GM23338 (cell line): ENCODE measurements around the gene MYLK4. TPM values are rescaled to one million over a fixed set of nuclear protein-coding genes. Genes with fewer than 3 reads are reported as not detected.

Source experiments
- ATAC-seq: fragments of 200-7000 bp; cut with Tn5 transposase; 3 replicates; pipeline ENCODE4 v1.9.1; 2020
- DNase-seq: peaks from one replicate; pipeline ENCODE4 v3.0.0-alpha.2; 2015; ENCODE audit warnings: low spot score
- H2AFZ ChIP-seq: fragments of 200-600 bp; sonication (generic); 2 replicates; pipeline ENCODE4 v1.8.0; 2016; ENCODE audit warnings: antibody characterized with exemption, mild to moderate bottlenecking, moderate library complexity
- H3F3A ChIP-seq: fragments of 200-600 bp; sonication (generic); replicated peaks from 2 replicates; pipeline ENCODE4 v1.8.0; 2017; ENCODE audit warnings: antibody characterized with exemption, mixed run types, low read depth
- H3K27ac ChIP-seq: fragments of 200-600 bp; sonication (generic); 2 replicates; pipeline ENCODE4 v1.6.1; 2016; ENCODE audit warnings: low read depth
- H3K27me3 ChIP-seq: fragments of 200-600 bp; sonication (generic); 2 replicates; pipeline ENCODE4 v1.8.0; 2016; ENCODE audit warnings: mild to moderate bottlenecking, mixed run types, moderate library complexity; ENCODE audit not compliant: insufficient read depth
- H3K36me3 ChIP-seq: fragments of 200-600 bp; sonication (generic); 2 replicates; pipeline ENCODE4 v1.8.0; 2016; ENCODE audit warnings: mild to moderate bottlenecking; ENCODE audit not compliant: insufficient read depth
- H3K4me1 ChIP-seq: fragments of 200-600 bp; sonication (generic); 2 replicates; pipeline ENCODE4 v1.8.0; 2016; ENCODE audit warnings: mild to moderate bottlenecking, moderate library complexity; ENCODE audit not compliant: insufficient read depth
- H3K4me2 ChIP-seq: fragments of 200-600 bp; sonication (generic); 2 replicates; pipeline ENCODE4 v1.7.1; 2017; ENCODE audit warnings: mixed run types
- H3K4me3 ChIP-seq: fragments of 200-600 bp; sonication (generic); 2 replicates; pipeline ENCODE4 v1.6.1; 2016; ENCODE audit warnings: mixed run types
- H3K79me2 ChIP-seq: fragments of 200-600 bp; sonication (generic); replicated peaks from 2 replicates; pipeline ENCODE4 v1.8.0; 2017; ENCODE audit warnings: mild to moderate bottlenecking; ENCODE audit not compliant: insufficient read depth
- H3K9me2 ChIP-seq: fragments of 200-600 bp; sonication (generic); 2 replicates; pipeline ENCODE4 v1.8.0; 2017; ENCODE audit not compliant: insufficient read depth
- H4K20me1 ChIP-seq: fragments of 200-600 bp; sonication (generic); replicated peaks from 2 replicates; pipeline ENCODE4 v1.8.0; 2017; ENCODE audit warnings: mild to moderate bottlenecking; ENCODE audit not compliant: insufficient read depth
- H3K27ac Mint-ChIP-seq: 2 replicates; pipeline ENCODE4 v1.8.0; 2020; ENCODE audit warnings: inconsistent platforms, mild to moderate bottlenecking, moderate library complexity, mixed read lengths
- H3K27me3 Mint-ChIP-seq: 3 replicates; pipeline ENCODE4 v1.8.0; 2022; ENCODE audit warnings: low read depth, mild to moderate bottlenecking, moderate library complexity, mixed read lengths, inconsistent platforms; ENCODE audit not compliant: insufficient read depth, poor library complexity
- H3K36me3 Mint-ChIP-seq: 3 replicates; pipeline ENCODE4 v1.8.0; 2021; ENCODE audit warnings: low read depth, mild to moderate bottlenecking, inconsistent platforms, moderate library complexity, mixed read lengths
- H3K4me1 Mint-ChIP-seq: 3 replicates; pipeline ENCODE4 v1.8.0; 2020; ENCODE audit warnings: mild to moderate bottlenecking, inconsistent platforms, mixed read lengths
- H3K4me3 Mint-ChIP-seq: 3 replicates; pipeline ENCODE4 v1.8.0; 2021; ENCODE audit warnings: moderate library complexity, mild to moderate bottlenecking, inconsistent platforms, mixed read lengths
- H3K9me3 Mint-ChIP-seq: 3 replicates; pipeline ENCODE4 v1.8.0; 2020; ENCODE audit warnings: moderate library complexity, mild to moderate bottlenecking, inconsistent platforms, mixed read lengths
- CREB1 ChIP-seq: fragments of 250-450 bp; sonication (Bioruptor Pico); IDR thresholded peaks from 2 replicates; pipeline ENCODE4 v1.5.0; 2020; ENCODE audit warnings: low read depth, mild to moderate bottlenecking, moderate library complexity
- ETS1 ChIP-seq: IDR thresholded peaks from 2 replicates; pipeline ENCODE4 v1.6.1; 2016; ENCODE audit warnings: antibody characterized with exemption
- EZH2 ChIP-seq: fragments of 200-600 bp; sonication (generic); IDR thresholded peaks from one replicate; pipeline ENCODE4 v1.8.0; 2017; ENCODE audit warnings: antibody characterized with exemption, mild to moderate bottlenecking, low read depth; ENCODE audit not compliant: unreplicated experiment
- EZH2phosphoT487 ChIP-seq: fragments of 200-600 bp; sonication (generic); IDR thresholded peaks from one replicate; pipeline ENCODE4 v1.8.1; 2018; ENCODE audit warnings: antibody characterized with exemption; ENCODE audit not compliant: unreplicated experiment
- JUNB ChIP-seq: IDR thresholded peaks from one replicate; pipeline ENCODE4 v1.6.1; 2016; ENCODE audit warnings: antibody characterized with exemption; ENCODE audit not compliant: unreplicated experiment
- NANOG ChIP-seq: IDR thresholded peaks from 2 replicates; pipeline ENCODE4 v1.6.1; 2016; ENCODE audit warnings: antibody characterized with exemption, borderline replicate concordance
- POLR2AphosphoS5 ChIP-seq: IDR thresholded peaks from 2 replicates; pipeline ENCODE4 v1.6.1; 2016; ENCODE audit warnings: antibody characterized with exemption, low read depth
- STAT1 ChIP-seq: IDR thresholded peaks from one replicate; pipeline ENCODE4 v1.6.1; 2016; ENCODE audit warnings: antibody characterized with exemption; ENCODE audit not compliant: unreplicated experiment
- ZNF114 ChIP-seq: fragments of 250-450 bp; sonication (Bioruptor Pico); IDR thresholded peaks from 2 replicates; pipeline ENCODE4 v1.5.0; 2020; ENCODE audit warnings: mild to moderate bottlenecking, moderate library complexity
- ZNF331 ChIP-seq: fragments of 250-450 bp; sonication (Bioruptor Pico); IDR thresholded peaks from 2 replicates; pipeline ENCODE4 v1.5.0; 2020; ENCODE audit warnings: low read depth, mild to moderate bottlenecking, moderate library complexity
- polyA plus RNA-seq: library from polyadenylated mRNA; unstranded; fragments of >200 nt; fragmentation: Nextera tagmentation; extraction: Ambion mirVana; gene quantifications from 2 replicates; pipeline ENCODE4 v1.2.1, GENCODE V29; 2016
- total RNA-seq: library from RNA; depleted of rRNA; stranded (reverse); fragments of >200 nt; shearing (Covaris generic); gene quantifications from 2 replicates; pipeline ENCODE4 v1.2.3, GENCODE V29; 2014
- TF ChIP-seq, protein P1 (sequence below), 2 experiments: fragments of 200-600 bp in 1 of 2; sonication (generic) in 1 of 2; conservative IDR thresholded peaks; 2 replicates each; pipeline versions ENCODE4 v1.5.1 to v1.6.1; 2016 to 2017; ENCODE audit warnings: antibody characterized with exemption in 2 of 2, low read depth in 2 of 2, mild to moderate bottlenecking in 2 of 2, moderate library complexity in 1 of 2
- TF ChIP-seq, protein P2 (sequence below): fragments of 250-450 bp; sonication (Bioruptor Pico); IDR thresholded peaks from 2 replicates; pipeline ENCODE4 v1.5.0; 2020; ENCODE audit warnings: mild to moderate bottlenecking, moderate library complexity
- TF ChIP-seq, protein P3 (sequence below): IDR thresholded peaks from one replicate; pipeline ENCODE4 v1.6.1; 2018; ENCODE audit warnings: antibody characterized with exemption; ENCODE audit not compliant: unreplicated experiment

Gene MYLK4
- total and polyA plus RNA-seq, 2 experiments from 2014 or later, result 0.03 to 0.17 TPM

DNA sequence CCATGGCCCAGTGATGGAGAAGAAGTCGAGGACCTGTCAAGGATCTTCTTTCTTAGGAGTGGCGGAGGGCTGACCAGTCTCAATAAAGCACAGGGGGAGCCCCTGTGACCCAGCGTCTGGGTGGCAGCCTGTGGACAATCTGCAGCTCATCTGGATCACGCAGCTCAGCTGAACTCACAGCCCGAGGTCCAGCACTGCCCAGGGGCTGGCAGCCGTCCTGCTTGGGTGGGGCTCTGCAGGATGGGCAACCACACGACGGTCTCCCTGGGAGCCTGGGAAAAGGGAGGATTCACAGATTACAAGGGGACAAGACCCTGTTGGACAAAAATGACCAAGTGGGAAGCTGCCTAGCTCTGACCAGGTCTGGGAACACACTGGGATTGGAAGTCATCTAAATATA lies 110.8 kb downstream of the MYLK4 start:
- 0 out of 3 replicates have a peak, but pooled peaks cover 3% of the 10 kb centered on the region for H3K9me3 Mint-ChIP-seq
- no peak overlapping the region for H3K27ac Mint-ChIP-seq
- DNase-seq (no peak), ATAC-seq (no peak)
- peaks cover 9% of the 10 kb centered on the region for H3K27me3 Mint-ChIP-seq
- Histone ChIP-seq H3K79me2 (no peaks in the 10 kb centered on the region), H3K36me3 (no peaks in the 10 kb centered on the region), H2AFZ (no peak overlapping the region), H3F3A (no peaks in the 10 kb centered on the region), H3K4me1 (peaks cover 12% of the 10 kb centered on the region), H3K27me3 (no peaks in the 10 kb centered on the region), H3K27ac (no peak overlapping the region), H4K20me1 (no peaks in the 10 kb centered on the region), H3K4me3 (no peak overlapping the region), H3K9me2 (no peaks in the 10 kb centered on the region; the same call in none of the 2 replicates), H3K4me2 (no peak overlapping the region)
- peaks cover 24% of the 10 kb centered on the region for H3K4me1 Mint-ChIP-seq
- no peak overlapping the region for H3K4me3 Mint-ChIP-seq
- H3K36me3 Mint-ChIP-seq, result no peaks in the 10 kb centered on the region; the same call in 2 of the 3 replicates
- TF ChIP-seq JUNB (no peak), ZNF114 (CRISPR knock-in tag) (no peak), ETS1 (no peak), CREB1 (CRISPR knock-in tag) (no peak), NANOG (no peak), EZH2 (no peak), EZH2phosphoT487 (no peak), STAT1 (no peak), POLR2AphosphoS5 (no peak), ZNF331 (CRISPR knock-in tag) (no peak)
- TF ChIP-seq, protein P1, sequence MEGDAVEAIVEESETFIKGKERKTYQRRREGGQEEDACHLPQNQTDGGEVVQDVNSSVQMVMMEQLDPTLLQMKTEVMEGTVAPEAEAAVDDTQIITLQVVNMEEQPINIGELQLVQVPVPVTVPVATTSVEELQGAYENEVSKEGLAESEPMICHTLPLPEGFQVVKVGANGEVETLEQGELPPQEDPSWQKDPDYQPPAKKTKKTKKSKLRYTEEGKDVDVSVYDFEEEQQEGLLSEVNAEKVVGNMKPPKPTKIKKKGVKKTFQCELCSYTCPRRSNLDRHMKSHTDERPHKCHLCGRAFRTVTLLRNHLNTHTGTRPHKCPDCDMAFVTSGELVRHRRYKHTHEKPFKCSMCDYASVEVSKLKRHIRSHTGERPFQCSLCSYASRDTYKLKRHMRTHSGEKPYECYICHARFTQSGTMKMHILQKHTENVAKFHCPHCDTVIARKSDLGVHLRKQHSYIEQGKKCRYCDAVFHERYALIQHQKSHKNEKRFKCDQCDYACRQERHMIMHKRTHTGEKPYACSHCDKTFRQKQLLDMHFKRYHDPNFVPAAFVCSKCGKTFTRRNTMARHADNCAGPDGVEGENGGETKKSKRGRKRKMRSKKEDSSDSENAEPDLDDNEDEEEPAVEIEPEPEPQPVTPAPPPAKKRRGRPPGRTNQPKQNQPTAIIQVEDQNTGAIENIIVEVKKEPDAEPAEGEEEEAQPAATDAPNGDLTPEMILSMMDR (conservative IDR thresholded peaks at IDR 0.05; ENCODE audit: low read depth in 2 of 2), result no peak
- TF ChIP-seq, protein P2, sequence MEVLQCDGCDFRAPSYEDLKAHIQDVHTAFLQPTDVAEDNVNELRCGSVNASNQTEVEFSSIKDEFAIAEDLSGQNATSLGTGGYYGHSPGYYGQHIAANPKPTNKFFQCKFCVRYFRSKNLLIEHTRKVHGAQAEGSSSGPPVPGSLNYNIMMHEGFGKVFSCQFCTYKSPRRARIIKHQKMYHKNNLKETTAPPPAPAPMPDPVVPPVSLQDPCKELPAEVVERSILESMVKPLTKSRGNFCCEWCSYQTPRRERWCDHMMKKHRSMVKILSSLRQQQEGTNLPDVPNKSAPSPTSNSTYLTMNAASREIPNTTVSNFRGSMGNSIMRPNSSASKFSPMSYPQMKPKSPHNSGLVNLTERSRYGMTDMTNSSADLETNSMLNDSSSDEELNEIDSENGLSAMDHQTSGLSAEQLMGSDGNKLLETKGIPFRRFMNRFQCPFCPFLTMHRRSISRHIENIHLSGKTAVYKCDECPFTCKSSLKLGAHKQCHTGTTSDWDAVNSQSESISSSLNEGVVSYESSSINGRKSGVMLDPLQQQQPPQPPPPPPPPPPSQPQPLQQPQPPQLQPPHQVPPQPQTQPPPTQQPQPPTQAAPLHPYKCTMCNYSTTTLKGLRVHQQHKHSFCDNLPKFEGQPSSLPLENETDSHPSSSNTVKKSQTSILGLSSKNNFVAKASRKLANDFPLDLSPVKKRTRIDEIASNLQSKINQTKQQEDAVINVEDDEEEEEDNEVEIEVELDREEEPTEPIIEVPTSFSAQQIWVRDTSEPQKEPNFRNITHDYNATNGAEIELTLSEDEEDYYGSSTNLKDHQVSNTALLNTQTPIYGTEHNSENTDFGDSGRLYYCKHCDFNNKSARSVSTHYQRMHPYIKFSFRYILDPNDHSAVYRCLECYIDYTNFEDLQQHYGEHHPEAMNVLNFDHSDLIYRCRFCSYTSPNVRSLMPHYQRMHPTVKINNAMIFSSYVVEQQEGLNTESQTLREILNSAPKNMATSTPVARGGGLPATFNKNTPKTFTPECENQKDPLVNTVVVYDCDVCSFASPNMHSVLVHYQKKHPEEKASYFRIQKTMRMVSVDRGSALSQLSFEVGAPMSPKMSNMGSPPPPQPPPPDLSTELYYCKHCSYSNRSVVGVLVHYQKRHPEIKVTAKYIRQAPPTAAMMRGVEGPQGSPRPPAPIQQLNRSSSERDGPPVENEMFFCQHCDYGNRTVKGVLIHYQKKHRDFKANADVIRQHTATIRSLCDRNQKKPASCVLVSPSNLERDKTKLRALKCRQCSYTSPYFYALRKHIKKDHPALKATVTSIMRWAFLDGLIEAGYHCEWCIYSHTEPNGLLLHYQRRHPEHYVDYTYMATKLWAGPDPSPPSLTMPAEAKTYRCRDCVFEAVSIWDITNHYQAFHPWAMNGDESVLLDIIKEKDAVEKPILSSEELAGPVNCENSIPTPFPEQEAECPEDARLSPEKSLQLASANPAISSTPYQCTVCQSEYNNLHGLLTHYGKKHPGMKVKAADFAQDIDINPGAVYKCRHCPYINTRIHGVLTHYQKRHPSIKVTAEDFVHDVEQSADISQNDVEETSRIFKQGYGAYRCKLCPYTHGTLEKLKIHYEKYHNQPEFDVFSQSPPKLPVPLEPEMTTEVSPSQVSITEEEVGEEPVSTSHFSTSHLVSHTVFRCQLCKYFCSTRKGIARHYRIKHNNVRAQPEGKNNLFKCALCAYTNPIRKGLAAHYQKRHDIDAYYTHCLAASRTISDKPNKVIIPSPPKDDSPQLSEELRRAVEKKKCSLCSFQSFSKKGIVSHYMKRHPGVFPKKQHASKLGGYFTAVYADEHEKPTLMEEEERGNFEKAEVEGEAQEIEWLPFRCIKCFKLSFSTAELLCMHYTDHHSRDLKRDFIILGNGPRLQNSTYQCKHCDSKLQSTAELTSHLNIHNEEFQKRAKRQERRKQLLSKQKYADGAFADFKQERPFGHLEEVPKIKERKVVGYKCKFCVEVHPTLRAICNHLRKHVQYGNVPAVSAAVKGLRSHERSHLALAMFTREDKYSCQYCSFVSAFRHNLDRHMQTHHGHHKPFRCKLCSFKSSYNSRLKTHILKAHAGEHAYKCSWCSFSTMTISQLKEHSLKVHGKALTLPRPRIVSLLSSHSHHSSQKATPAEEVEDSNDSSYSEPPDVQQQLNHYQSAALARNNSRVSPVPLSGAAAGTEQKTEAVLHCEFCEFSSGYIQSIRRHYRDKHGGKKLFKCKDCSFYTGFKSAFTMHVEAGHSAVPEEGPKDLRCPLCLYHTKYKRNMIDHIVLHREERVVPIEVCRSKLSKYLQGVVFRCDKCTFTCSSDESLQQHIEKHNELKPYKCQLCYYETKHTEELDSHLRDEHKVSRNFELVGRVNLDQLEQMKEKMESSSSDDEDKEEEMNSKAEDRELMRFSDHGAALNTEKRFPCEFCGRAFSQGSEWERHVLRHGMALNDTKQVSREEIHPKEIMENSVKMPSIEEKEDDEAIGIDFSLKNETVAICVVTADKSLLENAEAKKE, result no peak
- TF ChIP-seq, protein P3, sequence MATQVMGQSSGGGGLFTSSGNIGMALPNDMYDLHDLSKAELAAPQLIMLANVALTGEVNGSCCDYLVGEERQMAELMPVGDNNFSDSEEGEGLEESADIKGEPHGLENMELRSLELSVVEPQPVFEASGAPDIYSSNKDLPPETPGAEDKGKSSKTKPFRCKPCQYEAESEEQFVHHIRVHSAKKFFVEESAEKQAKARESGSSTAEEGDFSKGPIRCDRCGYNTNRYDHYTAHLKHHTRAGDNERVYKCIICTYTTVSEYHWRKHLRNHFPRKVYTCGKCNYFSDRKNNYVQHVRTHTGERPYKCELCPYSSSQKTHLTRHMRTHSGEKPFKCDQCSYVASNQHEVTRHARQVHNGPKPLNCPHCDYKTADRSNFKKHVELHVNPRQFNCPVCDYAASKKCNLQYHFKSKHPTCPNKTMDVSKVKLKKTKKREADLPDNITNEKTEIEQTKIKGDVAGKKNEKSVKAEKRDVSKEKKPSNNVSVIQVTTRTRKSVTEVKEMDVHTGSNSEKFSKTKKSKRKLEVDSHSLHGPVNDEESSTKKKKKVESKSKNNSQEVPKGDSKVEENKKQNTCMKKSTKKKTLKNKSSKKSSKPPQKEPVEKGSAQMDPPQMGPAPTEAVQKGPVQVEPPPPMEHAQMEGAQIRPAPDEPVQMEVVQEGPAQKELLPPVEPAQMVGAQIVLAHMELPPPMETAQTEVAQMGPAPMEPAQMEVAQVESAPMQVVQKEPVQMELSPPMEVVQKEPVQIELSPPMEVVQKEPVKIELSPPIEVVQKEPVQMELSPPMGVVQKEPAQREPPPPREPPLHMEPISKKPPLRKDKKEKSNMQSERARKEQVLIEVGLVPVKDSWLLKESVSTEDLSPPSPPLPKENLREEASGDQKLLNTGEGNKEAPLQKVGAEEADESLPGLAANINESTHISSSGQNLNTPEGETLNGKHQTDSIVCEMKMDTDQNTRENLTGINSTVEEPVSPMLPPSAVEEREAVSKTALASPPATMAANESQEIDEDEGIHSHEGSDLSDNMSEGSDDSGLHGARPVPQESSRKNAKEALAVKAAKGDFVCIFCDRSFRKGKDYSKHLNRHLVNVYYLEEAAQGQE, result no peak
